Measurements from ENCODE around the gene IL36G. TPM values are rescaled to one million over a fixed set of nuclear protein-coding genes. Genes with fewer than 3 reads are reported as not detected.
A peak's percentile ranks its signal among the peaks of the same experiment; 100 is the strongest.

Gene IL36G
- total and polyA plus RNA-seq, 2 experiments from 2014 or later, result 0.30 TPM; not detected in 1

DNA sequence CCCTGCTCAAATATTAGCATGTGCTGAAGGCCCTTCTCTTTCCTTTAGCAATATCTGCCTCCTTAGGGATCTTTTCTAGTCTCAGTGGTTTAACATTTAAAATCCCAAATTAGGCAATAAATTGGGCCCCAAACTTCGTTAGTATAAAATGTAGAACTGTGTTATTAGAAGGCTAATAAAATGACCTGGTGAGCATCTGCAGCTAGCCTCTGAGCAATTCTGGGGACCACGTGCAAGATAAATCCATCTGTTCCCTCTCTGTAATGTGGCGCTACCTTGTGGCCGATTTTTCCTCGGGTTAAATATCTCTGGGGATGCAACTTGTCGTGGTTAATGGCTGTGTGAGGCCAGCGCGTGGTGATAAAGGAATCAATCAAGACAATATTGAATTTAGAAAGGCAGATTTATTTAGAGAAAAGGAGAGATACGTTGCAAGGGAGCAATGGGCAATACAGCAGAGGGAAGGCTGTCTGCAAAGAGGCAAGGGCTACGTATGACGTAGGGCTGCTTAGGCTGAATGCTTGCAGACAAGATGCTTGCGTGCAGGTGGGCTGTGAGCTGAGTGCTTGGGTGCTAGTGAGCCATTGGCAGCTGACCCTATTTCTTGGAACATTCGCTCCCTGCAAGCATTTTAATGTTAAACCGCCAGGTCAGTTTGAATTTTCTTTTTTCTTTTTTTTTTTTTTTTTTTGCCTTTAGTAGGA lies 18.5 kb upstream of the IL36G start:
- H3K36me3 ChIP-seq, result no peaks in the 10 kb centered on the region
- peak in 1 of 2 donors; percentile 5 for DNase-seq (ENCODE audit: low read depth in 1 of 2, low spot score in 1 of 2)
- H3K27ac ChIP-seq, result no peak overlapping the region
- TF ChIP-seq, protein P1, sequence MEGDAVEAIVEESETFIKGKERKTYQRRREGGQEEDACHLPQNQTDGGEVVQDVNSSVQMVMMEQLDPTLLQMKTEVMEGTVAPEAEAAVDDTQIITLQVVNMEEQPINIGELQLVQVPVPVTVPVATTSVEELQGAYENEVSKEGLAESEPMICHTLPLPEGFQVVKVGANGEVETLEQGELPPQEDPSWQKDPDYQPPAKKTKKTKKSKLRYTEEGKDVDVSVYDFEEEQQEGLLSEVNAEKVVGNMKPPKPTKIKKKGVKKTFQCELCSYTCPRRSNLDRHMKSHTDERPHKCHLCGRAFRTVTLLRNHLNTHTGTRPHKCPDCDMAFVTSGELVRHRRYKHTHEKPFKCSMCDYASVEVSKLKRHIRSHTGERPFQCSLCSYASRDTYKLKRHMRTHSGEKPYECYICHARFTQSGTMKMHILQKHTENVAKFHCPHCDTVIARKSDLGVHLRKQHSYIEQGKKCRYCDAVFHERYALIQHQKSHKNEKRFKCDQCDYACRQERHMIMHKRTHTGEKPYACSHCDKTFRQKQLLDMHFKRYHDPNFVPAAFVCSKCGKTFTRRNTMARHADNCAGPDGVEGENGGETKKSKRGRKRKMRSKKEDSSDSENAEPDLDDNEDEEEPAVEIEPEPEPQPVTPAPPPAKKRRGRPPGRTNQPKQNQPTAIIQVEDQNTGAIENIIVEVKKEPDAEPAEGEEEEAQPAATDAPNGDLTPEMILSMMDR (IDR thresholded peaks at IDR 0.05; ENCODE audit: low read depth, low read length), result no peak
- no peaks in the 10 kb centered on the region for H3K4me1 ChIP-seq (ENCODE audit: low read depth)
- H3K9me3 ChIP-seq (ENCODE audit: low read depth), result no peaks in the 10 kb centered on the region
- H3K27me3 ChIP-seq, result peaks cover 7% of the 10 kb centered on the region
- no peak overlapping the region for H3K4me3 ChIP-seq

DNA sequence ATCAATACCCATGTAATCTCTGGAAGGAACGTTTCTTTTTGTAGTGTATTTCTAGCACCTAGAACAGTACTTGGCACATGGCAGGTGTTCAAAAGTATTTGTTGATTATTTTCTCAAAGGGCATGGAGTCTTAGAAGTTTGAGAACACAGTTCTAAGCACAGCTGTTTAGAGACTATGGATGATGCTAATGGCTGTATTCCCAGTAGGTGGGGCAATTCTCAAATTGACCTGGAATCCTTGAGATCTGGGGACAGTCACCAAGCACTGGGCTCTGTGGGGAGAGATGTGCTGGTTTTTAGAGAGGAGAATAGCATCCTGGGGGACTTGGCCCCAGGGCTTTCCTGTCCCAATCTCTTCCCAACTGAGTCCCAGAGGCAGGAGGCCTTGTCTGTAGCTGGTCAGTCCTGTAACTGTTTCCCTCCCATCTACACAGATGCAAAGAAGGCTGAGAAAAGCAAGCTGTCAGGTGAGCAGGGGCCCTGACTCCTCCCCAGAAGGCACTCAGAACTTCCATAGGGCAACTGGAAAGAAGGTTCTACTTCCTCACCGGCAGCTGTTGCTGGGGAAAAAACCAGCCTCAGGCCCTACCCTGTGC lies 17.5 kb upstream of the IL36G start:
- H3K4me1 ChIP-seq (ENCODE audit: low read depth), result no peaks in the 10 kb centered on the region
- no peak overlapping the region for H3K4me3 ChIP-seq
- H3K27me3 ChIP-seq, result peaks cover 3% of the 10 kb centered on the region
- no peaks in the 10 kb centered on the region for H3K36me3 ChIP-seq
- no peak for DNase-seq (ENCODE audit: low read depth in 1 of 2, low spot score in 1 of 2)
- no peak overlapping the region for H3K27ac ChIP-seq
- H3K9me3 ChIP-seq (ENCODE audit: low read depth), result no peaks in the 10 kb centered on the region
- TF ChIP-seq, protein P1 (IDR thresholded peaks at IDR 0.05; ENCODE audit: low read depth, low read length), result no peak

DNA sequence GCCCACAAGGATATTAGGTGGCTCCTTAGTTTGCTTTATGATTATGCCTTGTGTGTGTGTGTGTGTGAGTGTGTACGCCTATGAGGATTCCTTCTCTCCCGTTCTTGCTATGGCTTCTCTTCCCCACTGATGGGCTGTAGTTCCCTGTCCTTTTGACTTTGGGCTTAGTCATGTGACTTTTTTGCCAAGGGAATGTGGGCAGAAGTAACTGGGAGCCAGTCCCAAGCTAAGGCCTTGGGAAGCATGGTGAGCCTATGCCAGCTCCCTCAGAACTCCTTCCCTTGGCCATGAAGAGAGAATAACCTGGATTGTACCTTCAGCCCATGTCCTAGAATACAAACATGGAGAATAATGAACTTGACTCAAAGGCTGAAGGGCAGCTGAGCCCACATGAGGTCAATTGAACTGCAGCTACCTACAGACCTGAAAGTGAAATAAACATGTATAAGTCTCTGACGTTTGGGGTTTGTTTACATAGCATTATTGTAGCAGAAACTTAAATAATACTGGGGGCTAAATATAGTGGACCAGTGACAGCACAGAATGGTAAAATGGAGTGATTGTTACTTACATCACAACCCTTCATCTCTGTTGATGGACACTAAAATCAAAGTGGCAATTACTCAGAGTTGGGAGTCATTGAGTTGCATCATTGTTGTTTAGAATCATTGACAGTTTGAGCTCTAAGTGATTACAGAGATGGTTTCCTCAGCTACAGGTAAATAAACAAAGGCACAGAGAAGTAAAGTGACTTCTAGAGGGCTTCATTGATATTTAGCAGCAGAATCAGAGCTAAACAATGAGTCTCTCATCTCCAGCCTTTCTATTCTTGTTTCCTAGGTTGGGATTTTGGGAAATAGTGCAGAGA lies 15.3 kb upstream of the IL36G start:
- DNase-seq (ENCODE audit: low read depth in 1 of 2, low spot score in 1 of 2), result no peak
- TF ChIP-seq, protein P1 (IDR thresholded peaks at IDR 0.05; ENCODE audit: low read depth, low read length), result no peak
- no peak overlapping the region for H3K4me3 ChIP-seq

DNA sequence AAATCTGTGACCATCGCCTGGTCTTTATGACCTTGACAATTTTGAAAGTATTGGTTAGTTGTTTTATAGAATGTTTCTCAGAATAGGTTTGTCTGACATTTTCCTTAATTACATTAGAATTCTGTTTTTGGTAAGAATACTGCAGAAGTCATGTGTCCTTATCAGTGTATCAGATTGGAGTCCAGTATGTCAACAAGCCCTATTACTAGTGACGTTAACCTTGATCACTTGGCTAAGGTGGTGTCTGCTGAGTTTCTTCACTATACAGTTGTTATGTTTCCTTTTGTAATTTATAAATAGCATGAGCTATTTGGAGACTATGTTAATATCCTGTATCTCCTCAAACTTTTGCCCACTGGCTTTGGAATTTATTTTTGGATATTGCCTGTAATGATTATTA lies 10.8 kb upstream of the IL36G start:
- TF ChIP-seq, protein P1 (IDR thresholded peaks at IDR 0.05; ENCODE audit: low read depth, low read length), result no peak
- Histone ChIP-seq H3K4me3 (no peak overlapping the region), H3K27me3 (no peaks in the 10 kb centered on the region), H3K27ac (no peak overlapping the region), H3K36me3 (no peaks in the 10 kb centered on the region), H3K9me3 (ENCODE audit: low read depth) (no peaks in the 10 kb centered on the region), H3K4me1 (ENCODE audit: low read depth) (no peaks in the 10 kb centered on the region)
- DNase-seq (ENCODE audit: low read depth in 1 of 2, low spot score in 1 of 2), result no peak

More for the DNA sequence above, 15.3 kb upstream of the IL36G start:
- H3K27me3 ChIP-seq, result no peaks in the 10 kb centered on the region
- H3K36me3 ChIP-seq, result no peaks in the 10 kb centered on the region
- H3K4me1 ChIP-seq (ENCODE audit: low read depth), result no peaks in the 10 kb centered on the region
- no peaks in the 10 kb centered on the region for H3K9me3 ChIP-seq (ENCODE audit: low read depth)
- H3K27ac ChIP-seq, result no peak overlapping the region

DNA sequence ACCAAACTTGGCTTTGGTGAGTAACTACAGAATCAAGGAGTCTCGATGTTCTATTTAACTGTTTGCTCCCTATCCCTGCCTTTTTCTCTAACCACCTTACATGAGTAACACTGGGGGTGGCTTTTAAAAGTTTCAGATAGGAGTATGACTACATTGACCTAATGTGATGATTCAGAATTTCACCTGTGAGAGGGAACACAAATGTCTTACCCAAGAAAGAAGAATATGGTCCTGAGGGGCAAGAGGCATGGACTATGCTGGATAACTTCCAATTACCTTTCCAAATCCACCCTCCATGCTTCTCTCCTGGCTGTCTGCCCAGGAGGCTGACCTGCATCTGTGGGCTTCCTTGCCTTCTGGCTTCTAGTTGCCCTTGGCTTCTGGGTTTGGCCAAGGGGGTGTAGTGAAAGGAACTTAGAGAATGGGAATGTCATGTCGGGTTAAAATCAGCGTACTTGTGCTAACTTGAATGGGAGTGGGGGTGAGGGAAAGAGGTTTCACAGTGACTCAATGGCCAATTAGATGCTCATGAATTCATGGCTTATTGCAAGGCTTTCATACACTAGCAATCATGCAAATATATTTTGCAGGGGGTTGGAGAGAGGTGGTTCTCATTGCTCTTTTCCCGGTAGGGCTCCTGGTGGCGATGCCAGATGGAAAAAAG lies 5.3 kb upstream of the IL36G start:
- DNase-seq (ENCODE audit: low read depth in 1 of 2, low spot score in 1 of 2), result no peak
- no peaks in the 10 kb centered on the region for H3K4me1 ChIP-seq (ENCODE audit: low read depth)
- no peaks in the 10 kb centered on the region for H3K36me3 ChIP-seq
- TF ChIP-seq, protein P1 (IDR thresholded peaks at IDR 0.05; ENCODE audit: low read depth, low read length), result no peak
- no peak overlapping the region for H3K4me3 ChIP-seq
- H3K27ac ChIP-seq, result no peak overlapping the region
- H3K27me3 ChIP-seq, result no peaks in the 10 kb centered on the region
- H3K9me3 ChIP-seq (ENCODE audit: low read depth), result no peaks in the 10 kb centered on the region
